ENCODE measurements around the gene ZNF385B.

Gene ZNF385B

DNA sequence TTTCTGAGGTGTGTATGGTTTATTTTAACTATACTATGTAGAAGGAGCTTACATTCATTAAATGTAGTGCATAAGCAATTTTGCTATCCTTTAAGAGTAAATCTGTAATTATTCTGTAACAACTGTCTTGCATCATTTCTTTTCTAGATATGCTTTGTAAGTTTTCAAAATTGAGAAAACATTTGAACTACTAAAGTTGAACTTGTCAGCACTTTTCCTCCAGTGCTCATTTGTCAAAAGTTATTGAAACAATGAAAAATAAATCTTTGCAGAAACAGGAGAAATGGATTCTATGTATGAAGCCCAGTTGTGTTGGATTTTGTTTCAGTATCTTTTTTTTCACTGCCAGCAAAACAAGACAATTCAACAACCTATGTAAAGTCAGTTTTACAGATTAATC is 14.5 kb upstream of the ZNF385B start:
- TF ChIP-seq, protein P1, sequence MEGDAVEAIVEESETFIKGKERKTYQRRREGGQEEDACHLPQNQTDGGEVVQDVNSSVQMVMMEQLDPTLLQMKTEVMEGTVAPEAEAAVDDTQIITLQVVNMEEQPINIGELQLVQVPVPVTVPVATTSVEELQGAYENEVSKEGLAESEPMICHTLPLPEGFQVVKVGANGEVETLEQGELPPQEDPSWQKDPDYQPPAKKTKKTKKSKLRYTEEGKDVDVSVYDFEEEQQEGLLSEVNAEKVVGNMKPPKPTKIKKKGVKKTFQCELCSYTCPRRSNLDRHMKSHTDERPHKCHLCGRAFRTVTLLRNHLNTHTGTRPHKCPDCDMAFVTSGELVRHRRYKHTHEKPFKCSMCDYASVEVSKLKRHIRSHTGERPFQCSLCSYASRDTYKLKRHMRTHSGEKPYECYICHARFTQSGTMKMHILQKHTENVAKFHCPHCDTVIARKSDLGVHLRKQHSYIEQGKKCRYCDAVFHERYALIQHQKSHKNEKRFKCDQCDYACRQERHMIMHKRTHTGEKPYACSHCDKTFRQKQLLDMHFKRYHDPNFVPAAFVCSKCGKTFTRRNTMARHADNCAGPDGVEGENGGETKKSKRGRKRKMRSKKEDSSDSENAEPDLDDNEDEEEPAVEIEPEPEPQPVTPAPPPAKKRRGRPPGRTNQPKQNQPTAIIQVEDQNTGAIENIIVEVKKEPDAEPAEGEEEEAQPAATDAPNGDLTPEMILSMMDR (IDR thresholded peaks at IDR 0.05; ENCODE audit: low read depth, low read length) = no peak
- H3K4me3 ChIP-seq (ENCODE audit: low read depth, low read length) = no peak overlapping the region

DNA sequence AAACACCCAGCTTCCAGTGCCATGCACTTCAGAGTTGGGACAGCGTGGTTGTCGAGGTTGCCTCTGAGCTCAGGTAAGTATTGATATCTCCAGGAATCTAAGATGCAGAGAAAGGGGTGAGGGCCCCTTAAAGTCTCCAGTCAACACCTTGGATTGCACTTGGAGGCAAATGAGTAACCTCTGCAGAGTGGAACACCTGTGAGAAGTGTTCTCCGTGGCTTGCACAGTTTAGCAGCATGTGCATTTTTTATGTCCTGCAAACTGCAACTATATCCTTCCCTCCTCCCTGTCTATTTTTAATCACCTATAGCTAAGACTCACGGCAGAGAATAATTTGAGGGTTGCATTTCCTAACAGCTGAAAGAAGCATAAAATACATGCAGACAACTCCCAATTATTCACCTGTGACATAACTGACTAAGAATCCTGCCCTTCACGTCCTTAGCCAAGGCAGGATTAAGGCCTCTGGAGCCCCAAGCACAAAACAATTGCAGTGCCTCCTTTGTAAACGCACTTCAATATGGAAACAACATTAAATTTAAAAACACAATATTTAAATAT is 1.6 kb upstream of the ZNF385B start:
- no peak overlapping the region for H3K4me3 ChIP-seq (ENCODE audit: low read depth, low read length)
- TF ChIP-seq, protein P1 (IDR thresholded peaks at IDR 0.05; ENCODE audit: low read depth, low read length) = no peak

DNA sequence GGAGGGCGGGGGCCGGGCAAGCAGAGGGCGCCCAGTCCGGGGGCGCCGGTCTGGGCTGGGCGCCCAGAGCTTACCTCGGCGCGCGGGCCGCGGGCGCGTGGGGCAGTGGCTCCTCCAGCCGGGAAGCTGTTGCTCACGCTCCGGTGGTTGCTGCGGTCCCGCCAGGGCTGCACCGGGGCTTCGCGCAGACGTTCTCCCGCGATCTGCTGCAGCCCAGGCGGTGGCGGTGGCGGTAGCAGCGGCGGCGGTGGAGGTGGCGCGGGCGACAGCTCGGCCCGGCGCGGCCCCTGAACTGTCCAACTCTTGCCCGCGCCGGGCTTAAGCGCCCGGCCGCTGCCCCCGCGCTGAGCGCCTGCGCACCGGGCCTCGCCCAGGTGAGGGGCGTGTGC is 391 bp downstream of the ZNF385B start:
- TF ChIP-seq, protein P1 (IDR thresholded peaks at IDR 0.05; ENCODE audit: low read depth, low read length) = no peak
- H3K4me3 ChIP-seq (ENCODE audit: low read depth, low read length) = peak overlapping the region; percentile 59

DNA sequence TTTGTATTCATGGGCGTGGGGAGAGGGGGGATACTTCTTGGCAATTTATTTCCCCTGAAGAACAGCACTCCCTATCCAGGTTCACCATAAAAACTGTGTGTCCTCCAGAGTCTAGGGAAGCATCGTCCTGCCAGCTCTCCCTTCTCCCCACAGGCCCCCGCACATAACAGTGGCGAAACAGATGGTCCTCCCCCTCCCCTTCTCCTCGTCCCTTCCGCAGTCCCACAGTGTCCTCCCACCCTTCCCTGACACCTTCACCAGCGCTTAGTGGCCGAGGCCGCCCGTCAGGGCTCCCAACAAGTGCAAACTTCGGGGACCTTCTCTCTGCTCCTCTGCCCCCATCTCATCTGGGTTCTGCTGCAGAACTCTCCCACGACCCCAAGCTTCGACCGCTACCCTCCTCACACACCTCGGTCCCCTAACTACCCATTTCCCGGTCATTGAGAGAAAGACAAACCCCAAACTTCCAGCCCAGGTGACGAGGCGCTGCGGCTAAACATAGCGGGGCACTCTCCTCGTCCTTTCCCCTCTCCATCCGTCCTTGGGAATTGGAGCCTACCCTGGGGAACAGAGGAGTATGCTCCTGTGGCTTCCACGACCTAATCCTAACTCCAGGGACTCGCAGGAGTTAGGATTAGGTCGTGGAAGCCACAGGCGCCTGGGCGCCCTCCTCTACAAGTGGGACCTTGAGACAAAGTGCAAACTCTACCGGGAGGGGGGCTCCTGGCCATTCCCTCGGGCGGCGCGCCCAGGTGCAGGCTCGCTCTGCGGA is 971 bp downstream of the ZNF385B start:
- H3K4me3 ChIP-seq (ENCODE audit: low read depth, low read length) = peak overlapping the region; percentile 59
- TF ChIP-seq, protein P1 (IDR thresholded peaks at IDR 0.05; ENCODE audit: low read depth, low read length) = no peak

DNA sequence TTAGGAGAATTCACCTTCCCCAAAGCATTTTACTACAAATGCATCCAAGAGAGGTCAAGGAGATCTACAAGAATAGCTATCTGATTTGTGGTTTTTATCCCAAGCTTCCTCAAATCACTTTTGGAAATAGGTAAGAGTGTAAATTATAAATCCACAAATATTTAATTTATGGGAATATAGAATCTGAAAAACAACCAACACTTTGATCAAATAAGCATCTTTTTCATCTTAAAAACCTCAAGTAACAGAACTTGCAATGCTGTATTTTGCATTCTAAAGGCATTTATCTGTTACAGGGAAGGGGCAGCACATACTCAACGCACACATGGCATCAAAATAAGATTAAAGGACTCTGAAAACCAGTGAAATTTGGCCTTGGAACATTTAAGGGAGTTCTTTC is 1.9 kb downstream of the ZNF385B start:
- TF ChIP-seq, protein P1 (IDR thresholded peaks at IDR 0.05; ENCODE audit: low read depth, low read length) = no peak
- H3K4me3 ChIP-seq (ENCODE audit: low read depth, low read length) = no peak overlapping the region

DNA sequence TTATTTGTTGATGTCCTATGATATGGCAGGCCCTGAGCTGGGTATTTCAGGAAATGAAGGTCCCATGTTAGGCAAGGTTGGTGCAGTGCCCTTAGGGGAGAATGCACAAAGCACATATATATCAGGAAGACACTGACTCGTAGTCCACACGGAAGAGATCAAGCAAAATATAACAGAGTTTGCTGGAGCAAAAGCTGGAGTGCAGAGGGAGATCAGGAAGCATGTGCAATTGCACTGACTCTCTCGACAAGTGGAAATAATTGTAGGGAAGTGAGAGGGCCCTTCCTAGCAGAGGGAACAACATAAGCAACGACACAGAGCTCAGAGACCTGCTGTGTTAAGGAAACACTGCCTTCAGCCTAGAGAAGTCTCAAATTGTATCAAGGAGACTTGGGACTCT is 4.2 kb downstream of the ZNF385B start:
- TF ChIP-seq, protein P1 (IDR thresholded peaks at IDR 0.05; ENCODE audit: low read depth, low read length) = no peak
- H3K4me3 ChIP-seq (ENCODE audit: low read depth, low read length) = no peak overlapping the region

DNA sequence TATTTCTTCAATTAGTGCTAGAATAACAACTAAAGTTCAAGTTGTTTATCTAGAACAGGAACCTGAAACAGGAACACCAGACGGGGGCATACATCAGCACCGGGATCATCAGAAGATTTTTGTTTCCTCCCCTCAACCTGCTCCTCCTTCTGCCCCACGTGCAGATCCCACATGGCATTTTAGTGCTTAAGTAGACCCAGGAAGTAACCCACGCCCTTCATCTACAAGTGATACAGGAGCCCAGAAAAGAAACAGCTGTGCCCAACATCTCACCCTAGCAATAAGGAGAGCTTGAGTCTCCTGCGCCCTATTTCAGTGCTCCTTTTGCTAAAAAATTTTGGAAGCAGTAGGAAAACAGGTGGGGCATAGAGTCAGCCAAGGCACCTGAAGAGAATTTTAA is 5.2 kb downstream of the ZNF385B start:
- TF ChIP-seq, protein P1 (IDR thresholded peaks at IDR 0.05; ENCODE audit: low read depth, low read length) = no peak
- no peak overlapping the region for H3K4me3 ChIP-seq (ENCODE audit: low read depth, low read length)
